HG02571 (cell line): ENCODE data around the gene ABCC11.
"Not testable (repeated sequence)": the region's sequence is repeated elsewhere in the genome, so short reads cannot be mapped to it uniquely, and the experiment has no call there.

Experiments
- ATAC-seq: cut with Tn5 transposase; IDR thresholded peaks from one replicate; pipeline ENCODE4 v1.9.1; 2021; ENCODE audit warnings: mild to moderate bottlenecking, moderate library complexity; ENCODE audit not compliant: unreplicated experiment

ABCC11 gene

DNA sequence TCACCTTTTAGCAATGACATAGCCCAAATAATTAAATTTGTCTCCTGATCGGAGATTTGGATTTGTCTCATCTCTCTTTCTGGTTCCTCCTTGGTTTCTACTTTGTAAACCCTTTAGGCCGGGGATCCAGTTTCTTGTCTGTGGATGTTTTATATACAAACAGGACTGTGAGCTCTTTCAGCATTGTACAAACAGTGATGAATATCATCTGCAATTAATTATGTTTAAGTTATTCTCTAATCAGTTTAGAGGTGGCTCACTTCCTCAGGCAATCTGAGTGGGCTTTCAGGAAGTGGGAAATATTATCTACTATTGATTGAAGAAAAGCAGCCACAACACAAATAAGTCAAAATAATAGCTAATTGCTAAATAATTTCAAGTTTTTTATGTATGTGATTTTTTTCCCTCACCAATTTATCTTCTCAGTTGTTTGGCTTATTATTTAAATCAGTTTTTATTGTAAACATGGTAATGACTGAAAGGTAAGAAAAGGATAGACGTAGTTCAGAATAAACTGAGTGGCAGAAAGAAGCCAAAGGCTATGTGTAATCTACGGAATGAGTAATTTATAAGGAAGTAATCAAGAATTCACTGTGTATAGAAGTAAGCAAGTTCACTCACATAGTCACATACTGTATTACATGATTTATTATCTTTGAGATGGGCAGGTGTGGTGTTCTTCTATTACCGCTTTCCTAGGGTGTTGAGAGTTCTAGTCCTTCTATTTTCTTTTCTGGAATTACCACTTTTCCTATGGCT lies 3.4 kb upstream of the ABCC11 start:
- no peak for ATAC-seq

DNA sequence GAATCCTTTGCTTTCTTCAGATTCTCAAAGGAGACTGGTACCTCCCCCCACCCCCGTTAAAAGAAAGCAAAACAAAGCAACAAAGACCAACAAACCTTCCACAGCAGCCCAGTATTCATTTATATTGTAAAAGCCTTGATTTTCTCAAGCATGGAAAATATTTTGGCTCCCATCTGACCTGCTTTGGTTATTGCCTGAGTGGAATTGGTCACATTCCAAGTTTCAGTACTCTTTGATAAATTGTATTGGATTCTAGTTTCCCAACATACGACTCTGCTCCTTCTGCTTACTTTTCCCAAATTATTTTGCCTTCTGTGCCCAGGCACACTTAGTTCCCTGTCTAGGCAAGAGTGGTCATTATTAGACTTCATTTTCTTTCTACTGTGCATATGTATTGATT lies 1.3 kb downstream of the ABCC11 start:
- ATAC-seq = no peak

DNA sequence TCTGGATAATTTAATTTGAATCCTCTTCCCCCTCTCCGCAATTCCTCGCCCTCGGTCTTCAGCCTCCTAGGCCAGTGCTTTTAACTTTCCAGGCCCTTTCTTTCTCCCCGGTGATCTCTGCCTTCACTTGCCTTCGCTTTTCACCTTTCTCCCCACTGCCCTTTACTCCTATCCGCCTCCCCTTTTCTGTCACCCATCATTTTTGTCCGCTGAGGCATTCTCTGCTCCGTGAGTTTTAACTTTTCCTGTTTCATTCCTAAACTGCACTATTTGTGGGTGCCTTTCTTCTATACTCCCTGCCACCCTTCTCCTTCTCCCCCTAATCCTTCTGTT lies 2.5 kb downstream of the ABCC11 start:
- ATAC-seq = no peak

DNA sequence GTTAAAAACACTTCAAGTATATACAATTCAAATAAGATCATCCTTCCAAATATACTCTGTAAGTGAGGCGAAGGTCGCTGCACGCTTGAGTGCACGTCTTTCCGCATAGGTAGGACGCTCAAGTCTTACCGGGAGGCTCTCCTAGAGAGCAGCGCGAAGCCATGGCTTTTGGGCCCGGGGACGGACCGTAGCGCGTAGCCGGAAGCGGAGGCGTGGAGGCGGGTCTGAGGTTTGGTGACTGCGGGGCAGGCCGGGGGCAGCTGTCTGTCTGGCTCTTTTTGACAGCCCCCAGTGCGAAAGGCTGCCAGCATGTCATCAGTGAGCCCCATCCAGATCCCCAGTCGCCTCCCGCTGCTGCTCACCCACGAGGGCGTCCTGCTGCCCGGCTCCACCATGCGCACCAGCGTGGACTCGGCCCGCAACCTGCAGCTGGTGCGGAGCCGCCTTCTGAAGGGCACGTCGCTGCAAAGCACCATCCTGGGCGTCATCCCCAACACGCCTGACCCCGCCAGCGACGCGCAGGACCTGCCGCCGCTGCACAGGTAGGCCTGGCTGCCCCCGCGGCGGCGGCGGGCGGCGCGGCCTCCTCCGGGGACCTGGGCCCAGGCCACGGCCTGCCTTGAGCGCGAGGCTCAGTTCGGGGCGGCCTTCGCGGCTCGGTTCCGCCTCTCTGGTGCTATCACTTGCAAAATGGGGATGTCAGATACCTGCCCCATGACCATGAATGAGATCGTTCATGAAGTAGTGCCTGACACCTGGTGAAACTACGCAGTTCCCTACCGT lies 3.1 kb downstream of the ABCC11 start, which contains the start of gene LONP2:
Gene LONP2, plus strand, starts transcription at position 221 of the 783 bp plus-strand sequence. Its CDS starts 89 bp downstream, at position 310.
- ATAC-seq = peak; percentile 94

DNA sequence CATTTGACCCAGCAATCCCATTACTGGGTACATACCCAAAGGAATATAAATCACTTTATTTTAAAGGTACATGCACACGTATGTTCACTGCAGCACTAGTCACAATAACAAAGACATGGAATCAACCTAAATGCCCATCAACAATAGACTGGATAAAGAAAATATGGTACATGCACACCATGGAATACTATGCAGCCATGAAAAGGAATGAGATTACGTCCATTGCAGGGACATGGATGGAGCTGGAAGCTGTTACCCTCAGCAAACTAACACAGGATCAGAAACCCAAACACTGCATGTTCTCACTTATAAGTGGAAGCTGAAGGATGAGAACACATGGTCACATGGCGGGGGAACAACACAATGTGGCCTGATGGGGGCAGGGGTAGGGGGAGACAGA lies 7.2 kb downstream of the ABCC11 start:
- not testable (repeated sequence) for ATAC-seq

DNA sequence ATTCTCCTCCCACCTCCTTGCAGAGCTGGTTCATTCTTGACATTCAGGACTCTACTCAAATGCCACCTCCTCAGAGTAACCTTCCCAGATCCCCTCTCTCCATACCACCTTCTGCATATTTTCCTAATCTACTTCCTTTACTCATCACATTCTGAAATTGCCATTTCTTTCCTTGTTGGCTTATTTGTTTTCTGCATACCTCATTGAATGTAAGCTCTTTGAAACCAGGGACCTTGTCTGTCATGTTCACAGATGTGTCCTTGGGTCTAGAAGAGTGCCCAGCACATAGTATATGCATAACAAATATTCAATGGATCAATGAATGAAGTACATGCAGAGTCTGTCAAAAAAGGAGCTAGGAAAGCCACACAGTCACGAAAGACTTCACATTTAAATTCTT lies 11.1 kb downstream of the ABCC11 start:
- no peak for ATAC-seq

DNA sequence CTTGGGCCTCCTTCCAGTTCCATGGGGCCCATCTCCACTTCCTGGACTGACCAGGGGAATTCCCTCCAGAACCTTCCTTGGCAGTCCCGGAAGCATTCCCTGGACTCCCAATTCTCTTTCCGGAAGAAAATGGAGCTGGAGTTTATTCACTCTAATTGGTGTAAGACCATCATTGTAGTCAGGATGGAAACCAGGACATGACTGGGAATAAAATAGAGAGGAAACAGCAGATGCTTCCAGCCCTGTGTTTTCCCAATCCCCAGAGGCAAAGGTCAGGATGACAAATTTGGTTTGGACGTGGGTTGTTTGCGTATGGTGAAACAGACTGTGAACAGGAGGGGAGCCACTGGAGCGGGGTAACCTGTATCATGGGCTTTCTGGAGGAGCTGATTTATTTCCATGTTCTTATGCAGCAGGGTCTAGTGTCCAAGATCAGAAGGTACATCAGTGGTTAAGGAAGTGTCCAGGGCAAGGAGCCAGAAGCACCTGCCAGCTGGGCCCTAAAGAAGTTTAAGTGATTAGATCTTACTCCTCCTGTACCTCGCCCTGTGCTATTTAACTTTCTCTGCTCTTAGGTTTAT lies 11.7 kb downstream of the ABCC11 start:
- no peak for ATAC-seq

DNA sequence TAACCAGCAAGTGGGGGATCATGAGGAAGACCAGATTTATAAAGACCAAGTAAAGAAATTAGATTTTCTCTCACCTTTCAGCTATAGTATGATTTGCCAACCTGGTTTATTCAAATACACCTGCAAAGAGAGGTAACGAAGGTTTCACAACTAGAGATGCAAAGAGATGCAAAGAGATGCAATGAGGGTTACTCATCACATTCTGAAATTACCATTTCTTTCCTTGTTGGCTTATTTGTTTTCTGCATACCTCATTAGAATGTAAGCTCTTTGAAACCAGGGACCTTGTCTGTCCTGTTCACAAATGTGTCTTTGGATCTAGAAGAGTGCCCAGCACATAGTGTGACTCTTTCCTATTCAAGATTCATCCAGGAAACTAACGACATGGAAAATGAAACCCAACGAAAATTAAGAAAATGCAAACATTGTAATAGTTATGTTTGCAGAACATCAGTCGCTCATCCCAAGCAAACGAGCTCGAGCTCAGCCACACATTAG lies 12.2 kb downstream of the ABCC11 start:
- no peak for ATAC-seq

DNA sequence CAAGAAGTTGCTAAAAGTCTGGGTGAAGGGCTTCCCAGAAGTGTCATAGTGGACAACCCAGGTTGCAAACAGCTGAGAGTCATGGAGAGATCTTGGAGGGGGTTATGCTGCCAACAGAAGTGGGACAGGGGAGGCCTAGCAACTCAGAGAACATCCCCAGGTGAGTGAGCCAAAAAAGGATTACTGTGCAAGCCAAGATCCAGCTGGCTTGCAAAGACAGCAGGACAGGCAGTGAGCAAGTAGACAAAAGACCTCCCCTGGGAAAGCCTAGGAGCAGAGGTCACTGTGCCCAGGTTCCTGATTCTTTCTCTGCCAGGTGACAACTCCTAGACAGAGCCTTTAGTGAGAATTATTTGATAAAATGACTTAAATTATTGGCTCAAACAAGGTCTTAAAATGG lies 12.7 kb downstream of the ABCC11 start:
- no peak for ATAC-seq

DNA sequence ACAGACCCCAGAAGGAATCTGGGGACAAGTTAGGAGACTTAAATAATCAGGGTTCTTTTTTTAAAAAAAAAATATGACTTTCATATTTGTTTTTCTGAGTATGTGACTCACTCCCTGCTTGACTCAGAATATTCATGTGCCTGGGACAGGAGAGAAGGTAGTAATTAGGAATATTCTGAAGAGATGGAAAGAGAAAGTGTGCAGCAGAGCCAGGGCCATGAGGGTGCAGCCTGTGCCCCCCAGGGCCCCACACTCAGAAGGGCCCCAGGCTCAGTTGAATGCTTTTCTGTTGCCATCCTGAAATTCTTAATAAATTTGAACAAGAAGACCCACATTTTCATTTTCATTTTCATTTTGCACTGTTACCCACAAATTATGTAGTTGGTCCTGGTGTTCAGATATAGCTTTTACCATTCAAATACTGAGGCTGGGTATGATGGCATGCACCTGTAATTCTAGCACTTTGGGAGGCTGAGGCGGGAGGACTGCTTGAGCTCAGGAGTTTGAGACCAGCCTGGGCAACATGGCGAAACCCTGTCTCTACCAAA lies 14.8 kb downstream of the ABCC11 start:
- no peak for ATAC-seq

DNA sequence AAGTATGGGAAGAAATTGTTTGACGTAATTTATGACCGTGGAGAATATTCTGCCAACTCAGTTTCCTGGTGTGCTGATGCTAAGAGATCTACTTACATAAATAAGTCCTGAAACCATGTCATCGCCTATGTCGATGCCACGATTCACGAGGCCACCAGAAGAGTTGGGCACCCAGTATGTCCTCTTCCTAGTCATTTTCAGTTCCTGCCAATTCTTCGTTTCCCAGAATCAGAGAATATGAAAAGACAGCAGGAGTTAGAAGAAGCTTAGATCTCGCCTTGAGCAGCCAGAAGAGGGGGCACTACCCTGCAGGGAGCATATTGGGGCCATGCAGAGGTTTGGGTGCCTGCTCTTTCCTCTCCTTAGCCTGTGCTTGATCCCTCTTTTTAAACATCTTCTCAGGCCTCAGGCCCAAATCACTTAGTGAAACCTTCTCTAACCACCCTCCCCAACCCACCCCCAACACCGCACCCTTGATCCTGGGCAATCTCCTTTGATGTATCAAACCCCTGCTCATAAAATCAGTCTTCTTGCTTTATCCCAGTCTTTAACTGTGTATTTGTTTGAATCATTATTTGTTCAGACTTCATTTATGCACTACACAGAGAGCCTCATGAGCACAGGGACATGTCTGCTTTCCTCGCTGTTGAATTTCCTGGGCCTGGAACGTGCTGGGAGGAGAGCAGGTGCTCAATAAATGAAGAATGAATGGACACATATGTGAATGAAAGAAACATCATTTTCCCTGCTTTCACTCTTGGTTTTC lies 15.4 kb downstream of the ABCC11 start:
- peak; percentile 62 for ATAC-seq

DNA sequence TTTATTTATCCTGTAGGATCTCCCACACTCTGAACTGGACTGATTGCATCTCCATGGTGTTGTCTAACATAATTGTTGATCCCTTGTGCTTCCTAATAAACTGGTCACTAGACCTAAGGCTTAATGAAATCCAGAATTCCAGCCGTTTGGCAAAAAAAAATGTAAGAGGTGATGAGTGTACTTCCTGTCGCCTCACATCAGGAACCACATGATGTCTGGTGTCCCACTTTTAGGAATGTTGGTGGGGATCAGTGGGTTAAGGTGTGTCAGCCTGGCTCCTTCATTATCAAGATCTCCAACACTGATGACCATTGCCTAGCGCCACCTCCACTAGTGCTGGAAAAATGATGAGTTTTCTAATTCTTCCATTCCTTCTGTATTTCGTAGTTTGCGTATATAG lies 21.9 kb downstream of the ABCC11 start:
- no peak for ATAC-seq

DNA sequence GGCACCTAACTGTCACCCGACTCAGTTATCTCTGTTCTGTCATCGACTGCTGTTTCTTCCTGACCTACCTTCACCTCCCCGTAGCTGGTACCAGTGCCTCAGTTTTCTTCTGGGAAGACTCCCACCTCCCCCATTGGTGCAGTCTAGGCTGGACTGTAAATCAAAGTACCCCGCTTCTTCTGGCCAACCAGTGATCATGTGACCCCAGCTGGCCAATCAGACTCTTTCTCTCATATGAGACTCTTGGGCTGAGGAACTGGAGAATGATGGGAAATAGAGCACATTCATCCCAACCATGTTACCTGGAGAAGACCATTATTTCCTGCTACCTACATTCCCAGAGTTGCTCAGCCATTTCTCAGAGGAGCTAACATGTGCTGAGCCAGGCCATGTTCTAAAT lies 23.8 kb downstream of the ABCC11 start:
- ATAC-seq = no peak

DNA sequence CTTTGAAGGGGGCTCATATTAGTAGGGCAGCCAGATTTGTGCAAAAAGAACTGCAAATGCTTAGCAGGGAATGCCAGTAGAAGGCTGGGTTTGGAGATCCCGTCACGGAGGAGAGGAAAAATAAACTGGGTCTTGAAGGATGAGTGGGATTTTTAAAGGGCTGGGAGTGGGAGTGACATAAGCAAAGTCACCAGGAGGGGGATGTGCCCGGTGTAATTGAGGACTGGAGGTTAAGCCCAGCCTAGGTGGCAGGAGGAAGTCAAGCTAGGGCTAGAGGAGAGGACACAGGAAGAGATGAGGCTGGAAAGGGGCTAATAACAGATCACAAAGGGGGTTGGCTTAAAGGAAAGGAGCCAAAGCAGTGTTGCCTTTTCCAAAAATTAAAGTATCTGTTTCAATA lies 26.4 kb downstream of the ABCC11 start:
- ATAC-seq = no peak

DNA sequence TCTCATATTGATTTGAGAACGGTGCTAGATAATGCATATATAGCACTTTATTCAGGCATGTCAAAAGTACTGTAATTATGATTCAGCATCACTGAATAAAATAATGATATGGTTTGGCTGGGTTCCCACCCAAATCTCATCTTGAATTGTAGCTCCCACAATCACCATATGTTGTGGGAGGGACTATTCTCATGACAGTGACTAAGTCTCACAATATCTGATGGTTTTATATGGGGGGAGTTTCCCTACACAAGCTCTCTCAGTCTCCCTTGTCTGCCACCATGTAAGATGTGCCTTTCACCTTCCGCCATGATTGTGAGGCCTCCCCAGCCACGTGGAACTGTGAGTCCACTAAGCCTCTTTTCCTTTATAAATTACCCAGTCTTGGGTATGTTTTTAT lies 28.9 kb downstream of the ABCC11 start:
- no peak for ATAC-seq

DNA sequence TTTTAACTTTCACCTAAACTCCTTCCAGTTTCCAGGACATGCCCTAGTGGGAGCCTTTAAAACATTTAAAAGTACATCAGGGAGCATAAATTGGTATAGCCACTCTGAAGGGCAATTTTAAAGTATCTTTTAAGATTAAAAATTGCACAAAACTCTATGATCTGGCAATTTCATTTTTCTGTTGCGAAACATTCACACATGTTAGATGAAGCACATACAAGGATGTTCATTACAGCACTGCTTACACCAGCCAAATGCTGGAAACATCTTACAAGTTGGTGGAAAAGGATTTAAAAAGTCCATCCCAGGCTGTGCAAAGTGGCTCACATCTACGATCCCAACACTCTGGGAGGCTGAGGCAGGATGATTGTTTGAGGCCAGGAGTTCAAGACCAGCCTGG lies 29.6 kb downstream of the ABCC11 start:
- ATAC-seq = no peak

DNA sequence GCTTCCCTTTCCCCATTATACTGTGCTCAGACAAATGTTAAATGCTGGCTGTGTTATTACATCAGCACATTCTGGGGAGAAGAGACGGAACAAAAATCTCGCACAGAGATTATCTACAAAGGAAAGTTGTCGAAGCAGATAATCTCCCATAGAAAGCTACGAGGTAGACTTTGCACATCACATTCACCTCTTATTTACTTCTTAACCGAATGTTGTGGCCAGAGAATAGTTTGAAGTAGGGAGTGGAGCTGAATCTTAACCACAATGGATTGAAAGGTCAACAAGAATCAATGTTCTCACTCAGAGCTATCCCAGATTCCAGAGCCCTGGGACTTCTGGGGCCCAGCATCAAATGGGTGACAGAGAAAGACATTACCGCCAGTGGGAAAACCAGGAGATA lies 31.6 kb downstream of the ABCC11 start:
- ATAC-seq = no peak

DNA sequence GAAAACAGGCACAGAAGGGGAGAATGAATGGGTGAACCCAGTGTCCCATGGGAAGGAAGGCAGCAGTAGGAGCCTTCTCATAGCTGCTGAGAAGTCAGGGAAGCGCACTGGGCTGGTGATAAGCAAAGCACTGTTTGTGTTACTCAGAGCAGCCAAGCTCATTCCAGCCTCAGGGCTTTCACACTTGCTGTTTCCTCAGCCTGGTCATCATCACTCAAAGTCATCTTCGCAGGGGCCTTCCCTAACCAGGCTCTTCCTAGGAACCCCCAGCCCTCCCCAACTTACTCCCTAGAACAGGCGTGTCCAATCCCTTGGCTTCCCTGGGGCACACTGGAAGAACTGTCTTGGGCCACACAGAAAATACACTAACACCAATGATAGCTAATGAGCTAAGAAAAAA lies 35.3 kb downstream of the ABCC11 start:
- ATAC-seq = no peak

DNA sequence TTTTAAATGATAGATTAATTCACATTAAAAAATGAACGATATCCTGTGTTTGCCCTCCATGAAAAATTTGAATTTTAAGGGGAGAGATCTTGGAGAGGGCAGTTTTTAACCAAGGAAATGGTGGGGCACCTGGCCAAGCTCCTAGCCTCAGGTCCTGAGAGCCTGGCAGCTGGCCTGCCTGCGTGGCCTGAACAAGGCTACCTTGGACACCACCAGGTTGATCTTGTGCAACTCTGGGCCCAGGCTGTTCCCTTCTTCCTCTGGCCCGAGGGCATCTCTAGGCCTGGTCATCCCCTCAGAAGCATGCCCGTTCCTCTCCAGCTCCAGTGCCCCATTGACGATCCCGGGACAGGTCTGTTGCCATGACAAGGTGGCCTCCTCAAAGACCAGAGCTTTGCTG lies 36.6 kb downstream of the ABCC11 start:
- no peak for ATAC-seq

DNA sequence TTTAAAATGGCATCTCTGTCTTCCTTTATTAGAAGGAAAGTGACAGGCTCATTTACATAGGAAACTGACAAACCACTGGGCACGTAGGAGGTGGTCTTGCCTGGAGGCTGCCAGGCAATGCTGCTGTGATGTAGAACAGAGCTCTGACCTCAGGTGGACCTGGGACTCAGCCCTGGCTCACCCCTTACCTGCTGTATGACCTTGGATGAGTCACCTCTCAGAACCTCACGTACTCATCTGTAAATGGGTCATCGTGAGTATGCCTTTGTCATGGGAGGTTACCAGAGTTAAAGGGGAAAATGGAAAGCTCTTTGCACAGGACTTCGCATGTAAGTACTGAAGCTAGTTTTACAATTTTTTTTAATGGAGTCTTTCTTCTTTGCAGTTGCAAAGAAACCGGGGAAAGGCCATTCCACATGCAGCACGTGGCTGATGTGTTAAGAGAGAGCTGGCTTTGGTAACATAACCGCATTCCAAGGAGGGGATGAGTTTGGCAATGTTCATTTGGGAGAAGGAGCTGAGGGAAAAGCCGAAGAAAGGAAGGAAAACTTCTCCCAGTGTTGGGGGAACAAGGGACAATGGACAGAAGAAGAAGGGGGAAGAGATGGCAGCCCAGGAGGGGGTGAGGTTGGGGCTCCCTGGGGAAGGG lies 40.6 kb downstream of the ABCC11 start:
- ATAC-seq = no peak

DNA sequence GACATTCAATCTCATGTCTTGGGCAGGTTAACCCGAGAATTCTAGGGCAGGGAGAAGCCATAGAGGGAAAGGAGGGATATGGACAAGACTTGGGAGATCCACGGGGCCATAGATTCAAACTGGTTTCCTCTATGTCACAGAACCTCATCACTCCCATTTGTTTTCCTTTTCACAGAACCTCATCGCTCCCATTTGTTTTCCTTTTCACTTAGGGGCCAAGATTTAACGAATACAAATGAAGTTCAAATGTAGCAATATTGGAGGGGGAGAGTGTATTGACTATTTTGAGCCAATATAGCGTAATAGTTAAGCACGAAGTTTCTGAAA lies 42.6 kb downstream of the ABCC11 start:
- ATAC-seq = no peak
